Cardiac fibroblast (primary cell): ENCODE results near the gene CORO2B.

ENCODE experiments used
- DNase-seq, 2 donors: peaks; one replicate each; pipeline versions ENCODE4 v3.0.0 to v3.0.0-alpha.2; 2010; ENCODE audit warnings: low read depth in 2 of 2
- H3K4me3 ChIP-seq, 2 donors: replicated peaks in 1 of 2; 1 replicate in 1 of 2; 2 replicates in 1 of 2; pipeline ENCODE4 v1.5.1; 2011; ENCODE audit warnings: low read depth in 2 of 2, low read length in 2 of 2, mild to moderate bottlenecking in 2 of 2, moderate library complexity in 1 of 2
- CTCF ChIP-seq: IDR thresholded peaks from one replicate; pipeline ENCODE4 v1.5.1; 2011; ENCODE audit warnings: low read depth, mild to moderate bottlenecking, low read length, inconsistent platforms

The CORO2B gene

DNA sequence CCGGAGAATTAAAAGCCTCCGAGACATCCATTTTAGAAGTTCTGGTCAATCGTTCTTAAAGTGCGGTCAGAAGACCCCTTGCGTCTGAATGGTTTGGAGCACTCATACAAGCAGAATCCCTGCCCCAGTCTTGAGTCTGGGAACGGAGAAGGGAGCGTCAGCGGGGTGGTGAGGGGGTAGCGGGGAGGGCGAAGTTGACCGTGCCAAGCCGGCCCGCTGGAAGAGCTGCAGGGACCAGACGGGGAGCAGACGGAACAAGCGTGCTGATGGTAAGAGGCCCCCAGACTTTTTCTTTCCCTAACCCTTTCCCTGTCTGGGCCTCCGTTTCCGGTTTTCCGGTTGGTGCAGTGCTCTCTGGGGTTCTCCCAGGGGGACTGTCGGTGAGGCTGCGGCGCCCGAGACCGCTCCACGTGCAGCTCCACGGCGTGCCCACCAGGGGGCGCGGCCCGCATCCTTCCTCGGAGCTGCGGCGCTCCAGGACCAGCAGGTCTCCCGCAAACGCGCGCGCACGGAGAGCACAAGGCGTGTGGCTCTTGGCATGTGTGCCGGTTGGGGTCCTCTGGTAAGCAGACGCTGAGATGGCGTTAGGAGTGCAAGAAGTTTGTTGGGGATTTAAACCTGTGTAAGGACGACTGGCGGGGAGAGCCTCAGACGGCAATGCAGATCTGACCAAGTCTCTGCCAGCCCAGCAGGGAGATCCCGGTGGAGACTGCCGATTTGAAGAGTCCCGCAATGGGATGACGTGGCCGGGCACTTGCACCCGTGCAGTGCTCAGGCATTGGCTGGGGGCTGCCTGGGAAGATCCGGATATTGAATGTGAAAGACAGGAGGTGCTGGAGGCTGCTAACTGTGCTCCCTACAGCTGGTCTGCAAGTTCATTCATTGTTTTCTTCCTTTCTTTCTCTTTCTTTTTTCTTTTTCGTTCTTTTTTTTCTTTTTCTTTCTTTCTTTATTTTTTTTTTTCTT, 19.2 kb upstream of the CORO2B start:
- peak overlapping the region; percentile 31 to 54 for H3K4me3 ChIP-seq
- DNase-seq: peak; percentile 80 to 81
- peak; percentile 83 for TF ChIP-seq CTCF

DNA sequence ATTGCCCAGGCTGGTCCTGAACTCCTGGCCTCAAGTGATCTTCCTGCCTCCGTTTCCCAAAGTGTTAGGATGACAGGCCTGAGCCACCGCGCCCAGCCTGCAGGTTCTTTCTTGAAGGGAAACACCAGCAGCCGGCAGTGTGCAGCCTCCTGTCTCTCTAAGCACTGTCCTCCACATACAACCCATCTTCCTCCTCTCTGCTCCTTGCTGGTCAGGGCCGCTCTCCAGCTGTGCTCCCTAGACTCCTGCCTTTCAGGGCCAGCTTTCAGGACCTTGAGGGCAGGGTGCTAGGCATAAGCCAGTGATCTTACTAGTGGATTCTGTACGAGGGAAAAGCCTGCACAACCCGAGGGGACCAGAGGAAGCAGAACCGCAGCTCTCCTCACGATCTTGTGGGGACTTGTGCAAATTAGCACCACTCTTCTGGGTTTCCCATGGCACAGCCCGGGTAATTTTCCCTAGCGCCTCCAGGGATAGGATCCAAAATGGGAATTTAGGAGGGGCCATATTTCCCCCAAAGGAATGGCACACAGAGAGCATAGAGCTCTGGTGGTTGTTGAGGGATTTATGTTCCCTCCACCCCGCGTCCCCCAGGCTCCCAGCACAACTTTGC, 18.2 kb upstream of the CORO2B start:
- TF ChIP-seq CTCF: no peak
- DNase-seq: no peak
- H3K4me3 ChIP-seq: no peak overlapping the region

- DNase-seq: no peak
- no peak for TF ChIP-seq CTCF
- H3K4me3 ChIP-seq: no peak overlapping the region
Observed at GRCh38 chr15:68561171-68561900, 17.5 kb upstream of the CORO2B start.

- no peak for DNase-seq
- no peak overlapping the region for H3K4me3 ChIP-seq
- no peak for TF ChIP-seq CTCF
Observed at GRCh38 chr15:68561901-68562300, 16.9 kb upstream of the CORO2B start.

DNA sequence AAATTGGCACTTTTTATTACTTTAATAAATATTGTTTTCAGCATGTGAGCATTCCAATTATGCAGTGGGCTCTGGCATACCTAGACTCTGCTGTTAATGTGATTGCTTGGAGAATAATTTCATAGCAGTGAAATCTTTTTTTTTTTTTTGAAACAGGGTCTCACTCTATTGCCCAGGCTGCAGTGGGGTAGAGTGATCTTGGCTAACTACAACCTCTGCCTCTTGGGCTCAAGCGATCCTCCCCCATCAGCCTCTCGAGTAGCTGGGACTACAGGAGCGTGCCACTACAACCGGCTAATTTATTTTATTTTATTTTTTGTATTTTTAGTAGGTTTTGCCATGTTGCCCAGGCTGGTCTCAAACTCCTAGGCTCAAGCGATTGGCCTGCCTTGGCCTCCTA, 14.6 kb upstream of the CORO2B start:
- TF ChIP-seq CTCF: no peak
- H3K4me3 ChIP-seq: no peak overlapping the region
- DNase-seq: no peak

DNA sequence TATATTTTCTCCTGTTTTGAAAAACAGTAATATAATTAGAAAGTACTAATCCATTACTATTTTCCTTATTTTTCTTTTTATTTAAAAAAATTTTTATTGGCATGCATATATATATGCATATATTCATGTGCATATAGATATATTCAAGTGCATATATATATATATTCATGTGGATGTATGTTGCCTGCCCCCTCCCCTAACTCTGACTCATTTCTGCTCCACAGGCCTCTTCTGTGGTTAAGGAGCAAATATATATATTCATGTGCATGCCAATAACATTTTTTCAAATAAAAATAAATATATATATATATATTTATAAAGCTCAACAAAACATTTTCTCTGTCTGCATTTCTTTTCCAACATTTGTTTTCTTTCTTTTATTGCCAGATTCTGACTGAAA, 13.6 kb upstream of the CORO2B start:
- H3K4me3 ChIP-seq: no peak overlapping the region

More for the DNA sequence above, 13.6 kb upstream of the CORO2B start:
- no peak for DNase-seq
- TF ChIP-seq CTCF: no peak
